Measurements from ENCODE around the gene PPARG. TPM values are rescaled to one million over a fixed set of nuclear protein-coding genes. Genes with fewer than 3 reads are reported as not detected.

The PPARG gene
- total RNA-seq, 1 experiment from 2014 or later = 71.6 TPM

- TF ChIP-seq CTCF (IDR thresholded peaks at IDR 0.05 in 2 of 3, conservative IDR thresholded peaks at IDR 0.05 in 1 of 3; ENCODE audit: borderline replicate concordance in 1 of 3, insufficient read depth in 1 of 3, low read depth in 2 of 3, low read length in 2 of 3) = no peak
These were observed 22.8 kb upstream of the PPARG start (continued) for GRCh38 chr3:12266038-12266437.

DNA sequence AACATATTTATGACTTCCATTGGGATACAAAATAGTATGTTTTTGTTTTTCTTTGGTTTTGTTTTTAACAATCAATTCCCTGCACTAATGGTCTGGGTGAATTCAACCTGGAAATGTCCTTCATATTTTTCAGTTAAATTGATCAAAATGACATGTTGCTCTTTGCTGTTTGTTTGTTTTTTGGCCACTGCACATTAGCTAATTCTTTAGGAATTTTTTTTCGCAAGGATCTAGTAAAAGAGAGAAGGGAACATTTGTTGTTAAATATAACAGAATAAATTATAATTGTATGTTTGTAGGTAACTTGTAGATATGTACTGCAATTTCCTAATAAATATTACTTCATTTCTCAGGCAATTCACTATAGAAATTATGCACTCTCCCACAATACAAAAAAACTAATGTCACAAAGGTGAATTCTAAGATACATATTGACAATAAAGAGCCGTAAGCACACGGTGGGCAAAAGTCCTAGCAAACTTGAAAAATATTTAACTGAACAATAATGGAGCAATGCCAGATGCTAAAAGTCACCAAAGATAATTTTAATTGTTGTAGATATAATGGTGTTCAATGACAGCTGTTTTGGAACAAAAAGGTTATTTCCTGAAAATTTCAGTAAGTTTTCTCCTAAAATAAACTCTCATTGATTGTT, 21.4 kb upstream of the PPARG start:
- H3K4me2 ChIP-seq (ENCODE audit: low read length) = no peak overlapping the region

More for the DNA sequence above, 21.4 kb upstream of the PPARG start:
- Histone ChIP-seq H3K79me2 (ENCODE audit: insufficient read depth, low read length) (no peaks in the 10 kb centered on the region), H3K9me3 (ENCODE audit: control insufficient read depth in 1 of 2, insufficient read depth in 1 of 2, low read depth in 1 of 2, low read length in 2 of 2) (no peaks in the 10 kb centered on the region), H4K20me1 (ENCODE audit: insufficient read depth) (no peaks in the 10 kb centered on the region), H3K9me2 (ENCODE audit: insufficient read depth) (no peaks in the 10 kb centered on the region), H2AFZ (ENCODE audit: low read depth, low read length, poor library complexity, severe bottlenecking) (no peak overlapping the region), H3K36me3 (ENCODE audit: control insufficient read depth in 1 of 2, insufficient read depth in 2 of 2, low read length in 2 of 2) (no peaks in the 10 kb centered on the region), H3K27ac (ENCODE audit: low read depth, low read length) (no peak overlapping the region), H3K27me3 (ENCODE audit: insufficient read depth, low read length) (no peaks in the 10 kb centered on the region), H3K4me1 (ENCODE audit: control insufficient read depth in 1 of 2, insufficient read depth in 2 of 2, low read length in 2 of 2) (peaks cover 0 to 9% of the 10 kb centered on the region in 2 experiments; a peak in 1 of 4 replicates), H3K9ac (ENCODE audit: low read length) (no peak overlapping the region), H3K4me3 (replicated peaks in 1 of 2; ENCODE audit: low read depth in 1 of 2, low read length in 2 of 2) (no peak overlapping the region)
- ChIA-PET POLR2A (no interaction called here), CTCF (no interaction called here), RAD21 (ENCODE audit: low non-redundant PET in 1 of 2, low total read pairs in 2 of 2, uncharacterized antibody in 2 of 2, unreplicated experiment in 2 of 2) (no interaction called here)
- TF ChIP-seq POLR2A (IDR thresholded peaks at IDR 0.05; ENCODE audit: borderline replicate concordance, extremely low read depth, insufficient read depth, insufficient read length) (no peak), SIN3A (IDR thresholded peaks at IDR 0.05; ENCODE audit: low read depth) (no peak), EGR1 (IDR thresholded peaks at IDR 0.05; ENCODE audit: low read depth) (no peak), ZFX (IDR thresholded peaks at IDR 0.05) (no peak), ELF1 (IDR thresholded peaks at IDR 0.05; ENCODE audit: borderline replicate concordance, low read depth) (no peak), JUND (IDR thresholded peaks at IDR 0.05) (no peak), CBX3 (IDR thresholded peaks at IDR 0.05; ENCODE audit: low read depth) (no peak)
- TF ChIP-seq, protein P1, sequence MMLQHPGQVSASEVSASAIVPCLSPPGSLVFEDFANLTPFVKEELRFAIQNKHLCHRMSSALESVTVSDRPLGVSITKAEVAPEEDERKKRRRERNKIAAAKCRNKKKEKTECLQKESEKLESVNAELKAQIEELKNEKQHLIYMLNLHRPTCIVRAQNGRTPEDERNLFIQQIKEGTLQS (IDR thresholded peaks at IDR 0.05) = no peak
- ATAC-seq (no peak), DNase-seq (ENCODE audit: low read depth, low spot score) (no peak)
- no TSS peak for BruUV-seq (replicated peaks)
- intact Hi-C loops (cut with micrococcal nuclease) = no loop called here
